ENCODE data around the gene TSG101. TPM values are rescaled to one million over a fixed set of nuclear protein-coding genes. Genes with fewer than 3 reads are reported as not detected.

Gene TSG101
- total RNA-seq, 1 donor from 2014 or later: 55.4 TPM

DNA sequence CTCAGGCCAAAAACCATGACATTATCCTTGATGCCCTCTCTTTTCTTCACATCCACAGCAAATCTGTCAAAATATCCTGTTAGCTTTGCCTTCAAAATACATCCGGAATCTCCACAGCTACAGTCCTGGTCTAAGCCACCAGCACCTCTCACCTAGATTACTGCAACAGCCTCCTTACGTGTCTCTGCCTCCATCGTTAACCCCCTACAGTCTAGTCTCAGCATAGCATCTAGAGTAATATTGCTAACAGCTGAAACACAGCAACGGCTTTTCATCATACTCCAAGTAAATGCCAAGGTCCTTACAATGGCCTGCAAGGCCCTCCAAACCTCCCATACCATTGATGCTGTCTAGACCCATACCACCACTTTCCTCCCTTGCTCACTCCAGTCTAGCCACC, 4.4 kb downstream of the TSG101 start:
- no peak overlapping the region for H3K4me3 Mint-ChIP-seq (ENCODE audit: unreplicated experiment)

DNA sequence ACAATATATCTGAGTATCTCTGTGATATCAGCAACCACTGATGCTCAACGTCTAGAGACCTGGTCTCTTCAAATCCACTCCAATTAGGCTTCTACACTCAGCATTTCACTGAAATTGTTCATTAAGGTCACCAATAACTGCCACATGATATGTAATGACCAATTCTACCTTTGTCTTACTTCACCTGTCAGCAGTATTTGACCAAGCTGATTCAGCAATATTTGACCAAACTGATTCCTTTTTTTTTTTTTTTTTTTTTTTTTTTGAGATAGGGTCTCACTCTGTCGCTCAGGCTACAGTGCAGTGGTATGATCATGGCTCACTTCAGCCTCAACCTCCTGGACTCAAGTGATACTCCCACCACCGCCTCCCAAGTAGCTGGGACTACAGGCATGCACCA, 5.6 kb downstream of the TSG101 start:
- no peak for DNase-seq (ENCODE audit: low spot score)
- peaks cover 22% of the 10 kb centered on the region for H3K4me1 Mint-ChIP-seq (ENCODE audit: low read depth)
- TF ChIP-seq, protein P1, sequence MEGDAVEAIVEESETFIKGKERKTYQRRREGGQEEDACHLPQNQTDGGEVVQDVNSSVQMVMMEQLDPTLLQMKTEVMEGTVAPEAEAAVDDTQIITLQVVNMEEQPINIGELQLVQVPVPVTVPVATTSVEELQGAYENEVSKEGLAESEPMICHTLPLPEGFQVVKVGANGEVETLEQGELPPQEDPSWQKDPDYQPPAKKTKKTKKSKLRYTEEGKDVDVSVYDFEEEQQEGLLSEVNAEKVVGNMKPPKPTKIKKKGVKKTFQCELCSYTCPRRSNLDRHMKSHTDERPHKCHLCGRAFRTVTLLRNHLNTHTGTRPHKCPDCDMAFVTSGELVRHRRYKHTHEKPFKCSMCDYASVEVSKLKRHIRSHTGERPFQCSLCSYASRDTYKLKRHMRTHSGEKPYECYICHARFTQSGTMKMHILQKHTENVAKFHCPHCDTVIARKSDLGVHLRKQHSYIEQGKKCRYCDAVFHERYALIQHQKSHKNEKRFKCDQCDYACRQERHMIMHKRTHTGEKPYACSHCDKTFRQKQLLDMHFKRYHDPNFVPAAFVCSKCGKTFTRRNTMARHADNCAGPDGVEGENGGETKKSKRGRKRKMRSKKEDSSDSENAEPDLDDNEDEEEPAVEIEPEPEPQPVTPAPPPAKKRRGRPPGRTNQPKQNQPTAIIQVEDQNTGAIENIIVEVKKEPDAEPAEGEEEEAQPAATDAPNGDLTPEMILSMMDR (IDR thresholded peaks at IDR 0.05): no peak
- no peaks in the 10 kb centered on the region for H3K9me3 Mint-ChIP-seq (ENCODE audit: low read depth)
- H3K4me3 Mint-ChIP-seq (ENCODE audit: unreplicated experiment): no peak overlapping the region
- no peaks in the 10 kb centered on the region for H3K27me3 Mint-ChIP-seq (ENCODE audit: low read depth)
- H3K27ac Mint-ChIP-seq (ENCODE audit: unreplicated experiment): no peak overlapping the region
- peaks cover 5% of the 10 kb centered on the region for H3K36me3 Mint-ChIP-seq (ENCODE audit: low read depth)

More for the DNA sequence above, 4.4 kb downstream of the TSG101 start:
- Mint-ChIP-seq H3K27ac (ENCODE audit: unreplicated experiment) (peak overlapping the region; percentile 1), H3K4me1 (ENCODE audit: low read depth) (peaks cover 26% of the 10 kb centered on the region), H3K9me3 (ENCODE audit: low read depth) (no peaks in the 10 kb centered on the region), H3K27me3 (ENCODE audit: low read depth) (no peaks in the 10 kb centered on the region), H3K36me3 (ENCODE audit: low read depth) (peaks cover 5% of the 10 kb centered on the region)
- TF ChIP-seq, protein P1 (IDR thresholded peaks at IDR 0.05): no peak
- DNase-seq (ENCODE audit: low spot score): no peak

GRCh38 chr11:18502352-18502751, 24.4 kb downstream of the TSG101 start:
- DNase-seq (ENCODE audit: low spot score): no peak
- no peaks in the 10 kb centered on the region for H3K27me3 Mint-ChIP-seq (ENCODE audit: low read depth)
- TF ChIP-seq, protein P1 (IDR thresholded peaks at IDR 0.05): no peak
- peaks cover 7% of the 10 kb centered on the region for H3K9me3 Mint-ChIP-seq (ENCODE audit: low read depth)
- no peak overlapping the region for H3K4me3 Mint-ChIP-seq (ENCODE audit: unreplicated experiment)
- no peak overlapping the region for H3K27ac Mint-ChIP-seq (ENCODE audit: unreplicated experiment)
- no peaks in the 10 kb centered on the region for H3K4me1 Mint-ChIP-seq (ENCODE audit: low read depth)
- H3K36me3 Mint-ChIP-seq (ENCODE audit: low read depth): peaks cover 49% of the 10 kb centered on the region

DNA sequence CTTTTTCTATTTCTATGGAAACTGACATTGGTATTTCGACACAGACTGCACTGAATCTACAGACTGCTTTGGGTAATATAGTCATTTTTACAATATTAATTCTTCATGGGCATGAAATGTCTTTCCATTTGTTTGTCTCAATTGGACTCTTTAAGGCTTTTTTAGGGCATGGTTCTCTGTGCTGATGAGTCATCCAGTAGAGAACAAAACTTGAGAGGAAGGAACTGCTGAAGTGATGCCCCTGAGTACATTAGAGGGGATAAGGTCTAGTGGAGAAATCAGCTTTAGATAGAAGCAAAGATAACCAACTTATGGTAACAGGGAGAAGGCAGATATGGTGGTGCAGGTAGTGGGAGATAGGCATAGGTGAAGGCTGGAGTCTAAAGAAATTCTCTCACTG, 25.1 kb downstream of the TSG101 start:
- H3K36me3 Mint-ChIP-seq (ENCODE audit: low read depth): peaks cover 47% of the 10 kb centered on the region

GRCh38 chr11:18498039-18498438, 28.7 kb downstream of the TSG101 start:
- H3K36me3 Mint-ChIP-seq (ENCODE audit: low read depth): peaks cover 48% of the 10 kb centered on the region
- no peak overlapping the region for H3K4me3 Mint-ChIP-seq (ENCODE audit: unreplicated experiment)

More for the DNA sequence above, 25.1 kb downstream of the TSG101 start:
- H3K4me1 Mint-ChIP-seq (ENCODE audit: low read depth): no peaks in the 10 kb centered on the region
- no peak for DNase-seq (ENCODE audit: low spot score)
- H3K9me3 Mint-ChIP-seq (ENCODE audit: low read depth): peaks cover 7% of the 10 kb centered on the region
- H3K27me3 Mint-ChIP-seq (ENCODE audit: low read depth): no peaks in the 10 kb centered on the region
- H3K27ac Mint-ChIP-seq (ENCODE audit: unreplicated experiment): no peak overlapping the region
- H3K4me3 Mint-ChIP-seq (ENCODE audit: unreplicated experiment): no peak overlapping the region
- TF ChIP-seq, protein P1 (IDR thresholded peaks at IDR 0.05): no peak

More at GRCh38 chr11:18498039-18498438, 28.7 kb downstream of the TSG101 start:
- no peak for DNase-seq (ENCODE audit: low spot score)
- H3K9me3 Mint-ChIP-seq (ENCODE audit: low read depth): peaks cover 7% of the 10 kb centered on the region
- TF ChIP-seq, protein P1 (IDR thresholded peaks at IDR 0.05): no peak
- H3K27me3 Mint-ChIP-seq (ENCODE audit: low read depth): no peaks in the 10 kb centered on the region
- H3K27ac Mint-ChIP-seq (ENCODE audit: unreplicated experiment): no peak overlapping the region
- H3K4me1 Mint-ChIP-seq (ENCODE audit: low read depth): peaks cover 5% of the 10 kb centered on the region
